ENCODE data around the gene CTNNBL1. TPM values are rescaled to one million over a fixed set of nuclear protein-coding genes. Genes with fewer than 3 reads are reported as not detected.
A peak's percentile ranks its signal among the peaks of the same experiment; 100 is the strongest.

The CTNNBL1 gene
- total RNA-seq, 2 donors from 2014 or later: 68.6 to 68.7 TPM

DNA sequence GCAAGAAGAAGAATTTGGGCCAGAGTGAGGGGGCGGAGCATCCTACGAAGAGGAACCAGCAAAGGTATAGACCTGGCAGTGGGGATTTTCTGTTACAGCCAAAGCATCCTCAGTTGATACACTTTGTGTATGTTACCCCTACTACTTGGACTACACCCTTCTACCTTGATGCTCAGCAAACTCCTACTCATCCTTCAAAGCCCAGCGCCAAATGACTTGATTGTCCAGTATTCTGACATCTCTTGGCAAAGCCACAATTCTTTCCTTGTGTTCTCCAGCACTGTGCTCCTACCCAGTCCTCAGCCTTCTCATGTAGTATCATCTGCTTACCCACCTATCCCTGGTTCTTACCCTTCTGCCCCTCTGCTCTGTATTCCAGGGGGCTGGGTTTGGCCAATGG, 21.7 kb upstream of the CTNNBL1 start:
- TF ChIP-seq, protein P1, sequence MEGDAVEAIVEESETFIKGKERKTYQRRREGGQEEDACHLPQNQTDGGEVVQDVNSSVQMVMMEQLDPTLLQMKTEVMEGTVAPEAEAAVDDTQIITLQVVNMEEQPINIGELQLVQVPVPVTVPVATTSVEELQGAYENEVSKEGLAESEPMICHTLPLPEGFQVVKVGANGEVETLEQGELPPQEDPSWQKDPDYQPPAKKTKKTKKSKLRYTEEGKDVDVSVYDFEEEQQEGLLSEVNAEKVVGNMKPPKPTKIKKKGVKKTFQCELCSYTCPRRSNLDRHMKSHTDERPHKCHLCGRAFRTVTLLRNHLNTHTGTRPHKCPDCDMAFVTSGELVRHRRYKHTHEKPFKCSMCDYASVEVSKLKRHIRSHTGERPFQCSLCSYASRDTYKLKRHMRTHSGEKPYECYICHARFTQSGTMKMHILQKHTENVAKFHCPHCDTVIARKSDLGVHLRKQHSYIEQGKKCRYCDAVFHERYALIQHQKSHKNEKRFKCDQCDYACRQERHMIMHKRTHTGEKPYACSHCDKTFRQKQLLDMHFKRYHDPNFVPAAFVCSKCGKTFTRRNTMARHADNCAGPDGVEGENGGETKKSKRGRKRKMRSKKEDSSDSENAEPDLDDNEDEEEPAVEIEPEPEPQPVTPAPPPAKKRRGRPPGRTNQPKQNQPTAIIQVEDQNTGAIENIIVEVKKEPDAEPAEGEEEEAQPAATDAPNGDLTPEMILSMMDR (conservative IDR thresholded peaks at IDR 0.05): no peak
- no peak overlapping the region for H3K4me3 Mint-ChIP-seq

DNA sequence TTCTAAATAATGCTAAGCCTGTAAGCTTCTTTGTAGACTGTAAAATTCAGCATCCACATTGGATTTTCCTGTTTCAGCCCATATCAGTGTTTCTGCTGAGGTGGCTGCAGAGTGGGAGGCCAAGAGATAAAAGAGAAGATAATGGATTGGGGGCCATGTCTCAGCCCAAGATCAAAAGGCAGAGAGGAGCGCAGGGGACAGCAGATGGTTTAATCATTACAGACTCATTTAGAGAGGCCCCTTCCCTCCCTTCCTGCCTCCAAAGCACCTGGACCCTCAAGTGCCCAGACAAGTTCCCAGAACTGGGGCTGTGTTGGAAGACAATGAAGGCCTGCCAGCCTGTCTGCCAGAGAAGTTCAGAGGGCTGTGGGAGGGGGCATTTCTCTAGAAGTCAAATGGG, 20.4 kb upstream of the CTNNBL1 start:
- Mint-ChIP-seq H3K27me3 (ENCODE audit: insufficient read depth) (no peaks in the 10 kb centered on the region), H3K36me3 (ENCODE audit: low read depth) (no peaks in the 10 kb centered on the region), H3K4me1 (peaks cover 20% of the 10 kb centered on the region), H3K27ac (no peak overlapping the region), H3K4me3 (no peak overlapping the region), H3K9me3 (no peaks in the 10 kb centered on the region)
- Histone ChIP-seq H3K9me3 (ENCODE audit: control insufficient read depth, low read length) (no peaks in the 10 kb centered on the region), H3K27me3 (ENCODE audit: control insufficient read depth, insufficient read depth, low read length, poor library complexity, severe bottlenecking) (no peaks in the 10 kb centered on the region), H3K36me3 (ENCODE audit: control insufficient read depth, insufficient read depth, low read length) (no peaks in the 10 kb centered on the region), H3K4me3 (ENCODE audit: low read length) (no peak overlapping the region), H3K4me1 (ENCODE audit: control insufficient read depth, insufficient read depth, low read length) (peaks cover 7% of the 10 kb centered on the region), H3K27ac (ENCODE audit: low read depth, low read length) (peak overlapping the region; percentile 58), H3K9ac (ENCODE audit: extremely low read depth, low read length, poor library complexity, severe bottlenecking) (no peak overlapping the region)
- no peak for DNase-seq
- TF ChIP-seq, protein P1 (conservative IDR thresholded peaks at IDR 0.05): no peak
- WGBS, 2 experiments (ENCODE audit: insufficient coverage in 1 of 2, insufficient read length in 1 of 2): 50% methylated on average over 1 of the region's 1 CpG; no CpG with 5 or more reads in 1 of the 2 experiments

More for the DNA sequence above, 21.7 kb upstream of the CTNNBL1 start:
- Mint-ChIP-seq H3K9me3 (no peaks in the 10 kb centered on the region), H3K27me3 (ENCODE audit: insufficient read depth) (no peaks in the 10 kb centered on the region), H3K4me1 (peaks cover 20% of the 10 kb centered on the region), H3K36me3 (ENCODE audit: low read depth) (no peaks in the 10 kb centered on the region), H3K27ac (no peak overlapping the region)
- WGBS, 2 experiments (ENCODE audit: insufficient coverage in 1 of 2, insufficient read length in 1 of 2): 96 to 100% methylated on average over 3 of the region's 3 CpGs
- no peak overlapping the region for H3K9ac ChIP-seq (ENCODE audit: extremely low read depth, low read length, poor library complexity, severe bottlenecking)
- H3K27ac ChIP-seq (ENCODE audit: low read depth, low read length): no peak overlapping the region
- no peak overlapping the region for H3K4me3 ChIP-seq (ENCODE audit: low read length)
- no peaks in the 10 kb centered on the region for H3K9me3 ChIP-seq (ENCODE audit: control insufficient read depth, low read length)
- peaks cover 7% of the 10 kb centered on the region for H3K4me1 ChIP-seq (ENCODE audit: control insufficient read depth, insufficient read depth, low read length)
- H3K36me3 ChIP-seq (ENCODE audit: control insufficient read depth, insufficient read depth, low read length): no peaks in the 10 kb centered on the region
- DNase-seq: no peak
- no peaks in the 10 kb centered on the region for H3K27me3 ChIP-seq (ENCODE audit: control insufficient read depth, insufficient read depth, low read length, poor library complexity, severe bottlenecking)

- no peak overlapping the region for H3K27ac Mint-ChIP-seq
- no peaks in the 10 kb centered on the region for H3K9me3 ChIP-seq (ENCODE audit: control insufficient read depth, low read length)
- H3K36me3 ChIP-seq (ENCODE audit: control insufficient read depth, insufficient read depth, low read length): no peaks in the 10 kb centered on the region
- no peak overlapping the region for H3K4me3 ChIP-seq (ENCODE audit: low read length)
- TF ChIP-seq, protein P1 (conservative IDR thresholded peaks at IDR 0.05): no peak
- H3K4me1 Mint-ChIP-seq: peaks cover 16% of the 10 kb centered on the region
- H3K27me3 Mint-ChIP-seq (ENCODE audit: insufficient read depth): no peaks in the 10 kb centered on the region
- H3K4me1 ChIP-seq (ENCODE audit: control insufficient read depth, insufficient read depth, low read length): peaks cover 7% of the 10 kb centered on the region
- H3K4me3 Mint-ChIP-seq: no peak overlapping the region
- H3K27ac ChIP-seq (ENCODE audit: low read depth, low read length): no peak overlapping the region
- 90 to 95% methylated on average over 7 of the region's 7 CpGs for WGBS, 2 experiments (ENCODE audit: insufficient coverage in 1 of 2, insufficient read length in 1 of 2)
- no peaks in the 10 kb centered on the region for H3K36me3 Mint-ChIP-seq (ENCODE audit: low read depth)
- no peak for DNase-seq
- no peaks in the 10 kb centered on the region for H3K27me3 ChIP-seq (ENCODE audit: control insufficient read depth, insufficient read depth, low read length, poor library complexity, severe bottlenecking)
- no peaks in the 10 kb centered on the region for H3K9me3 Mint-ChIP-seq
- H3K9ac ChIP-seq (ENCODE audit: extremely low read depth, low read length, poor library complexity, severe bottlenecking): no peak overlapping the region
These were observed 17.4 kb upstream of the CTNNBL1 start for GRCh38 chr20:37676440-37676839.

Data from endodermal cell (in vitro differentiated cells).